Stimulated activated CD4-positive, alpha-beta T cell treated with anti-CD3 and anti-CD28 coated beads, Interleukin-1b, Interleukin-23, amount 100 ng/mL, for 1 hour (primary cell): Measurements from ENCODE around the gene TWIST2.

Experiments
- DNase-seq, 2 donors: peaks; one replicate each; pipeline ENCODE4 v3.0.0-alpha.2; 2020; ENCODE audit warnings: low read depth in 2 of 2

The TWIST2 gene

GRCh38 chr2:238939521-238940403 lies 91.9 kb downstream of the TWIST2 start:
- no peak for DNase-seq

- DNase-seq, result no peak
Measured at GRCh38 chr2:238940806-238941205, 92.9 kb downstream of the TWIST2 start.

GRCh38 chr2:238941262-238941792 lies 93.4 kb downstream of the TWIST2 start:
- DNase-seq, result no peak

GRCh38 chr2:238942080-238942725 lies 94.3 kb downstream of the TWIST2 start:
- no peak for DNase-seq

GRCh38 chr2:238942726-238943300 lies 94.9 kb downstream of the TWIST2 start:
- DNase-seq, result no peak

- DNase-seq, result no peak
Measured at GRCh38 chr2:238943338-238944067, 95.6 kb downstream of the TWIST2 start.

GRCh38 chr2:238945433-238946150 lies 97.7 kb downstream of the TWIST2 start:
- no peak for DNase-seq

GRCh38 chr2:238946318-238947242 lies 98.7 kb downstream of the TWIST2 start:
- DNase-seq, result no peak

GRCh38 chr2:238947243-238947760 lies 99.4 kb downstream of the TWIST2 start:
- DNase-seq, result no peak

GRCh38 chr2:238947920-238948710 lies 100.2 kb downstream of the TWIST2 start:
- no peak for DNase-seq

GRCh38 chr2:238948765-238949641 lies 101.1 kb downstream of the TWIST2 start:
- DNase-seq, result no peak

GRCh38 chr2:238949710-238950345 lies 101.9 kb downstream of the TWIST2 start:
- no peak for DNase-seq

- no peak for DNase-seq
Measured at GRCh38 chr2:238950551-238950950, 102.7 kb downstream of the TWIST2 start.

GRCh38 chr2:238952261-238952919 lies 104.5 kb downstream of the TWIST2 start:
- no peak for DNase-seq

- no peak for DNase-seq
Measured at GRCh38 chr2:238954841-238955591, 107.1 kb downstream of the TWIST2 start.
